SK-N-SH treated with all-trans-retinoic acid at 6 μM for 48 hours (cell line): Measurements from ENCODE around the gene ABITRAM.
A peak's percentile ranks its signal among the peaks of the same experiment; 100 is the strongest.

Source experiments
- ATAC-seq: fragments of 200-7000 bp; cut with Tn5 transposase; 3 replicates; pipeline ENCODE4 v1.9.1; 2020; ENCODE audit warnings: mild to moderate bottlenecking, moderate library complexity
- ARNTL ChIP-seq: fragments of 450-650 bp; formaldehyde crosslinking; IDR thresholded peaks from 2 replicates; pipeline ENCODE4 v1.5.0; 2020; ENCODE audit warnings: low read depth, mild to moderate bottlenecking, moderate library complexity, borderline replicate concordance
- ESRRG ChIP-seq: fragments of 250-450 bp; sonication (Bioruptor Pico); IDR thresholded peaks from 2 replicates; pipeline ENCODE4 v1.6.1; 2021; ENCODE audit warnings: mild to moderate bottlenecking
- GLIS3 ChIP-seq: fragments of 250-450 bp; sonication (Bioruptor Pico); IDR thresholded peaks from 2 replicates; pipeline ENCODE4 v1.5.0; 2020; ENCODE audit warnings: mild to moderate bottlenecking, moderate library complexity
- OSR1 ChIP-seq: fragments of 250-450 bp; sonication (Bioruptor Pico); IDR thresholded peaks from 2 replicates; pipeline ENCODE4 v1.8.0; 2022; ENCODE audit warnings: moderate library complexity, mild to moderate bottlenecking, inconsistent platforms
- SNAI2 ChIP-seq: fragments of 250-450 bp; sonication (Bioruptor Pico); IDR thresholded peaks from 2 replicates; pipeline ENCODE4 v1.5.0; 2020; ENCODE audit warnings: mild to moderate bottlenecking, moderate library complexity
- TCF4 ChIP-seq: fragments of 250-450 bp; sonication (Bioruptor Pico); IDR thresholded peaks from 2 replicates; pipeline ENCODE4 v1.8.0; 2021; ENCODE audit warnings: mild to moderate bottlenecking, moderate library complexity, borderline replicate concordance
- TOX ChIP-seq: fragments of 250-450 bp; sonication (Bioruptor Pico); IDR thresholded peaks from 2 replicates; pipeline ENCODE4 v1.8.0; 2021; ENCODE audit warnings: mild to moderate bottlenecking, moderate library complexity, borderline replicate concordance
- ZC3H10 ChIP-seq: fragments of 250-450 bp; sonication (Bioruptor Pico); IDR thresholded peaks from 2 replicates; pipeline ENCODE4 v1.5.1; 2021; ENCODE audit warnings: mild to moderate bottlenecking, moderate library complexity
- ZFP3 ChIP-seq: fragments of 250-450 bp; sonication (Bioruptor Pico); IDR thresholded peaks from 2 replicates; pipeline ENCODE4 v1.5.0; 2020; ENCODE audit warnings: mild to moderate bottlenecking, moderate library complexity
- ZFP30 ChIP-seq: fragments of 450-650 bp; formaldehyde crosslinking; IDR thresholded peaks from 2 replicates; pipeline ENCODE4 v1.5.0; 2022; ENCODE audit warnings: mild to moderate bottlenecking, moderate library complexity
- ZNF565 ChIP-seq: fragments of 450-650 bp; formaldehyde crosslinking; conservative IDR thresholded peaks from 2 replicates; pipeline ENCODE4 v1.5.0; 2020; ENCODE audit warnings: low read depth, mild to moderate bottlenecking, moderate library complexity
- ZNF70 ChIP-seq: fragments of 450-650 bp; formaldehyde crosslinking; IDR thresholded peaks from 2 replicates; pipeline ENCODE4 v1.5.0; 2020; ENCODE audit warnings: mild to moderate bottlenecking, moderate library complexity
- ZNF8 ChIP-seq: fragments of 450-650 bp; formaldehyde crosslinking; IDR thresholded peaks from 2 replicates; pipeline ENCODE4 v1.5.0; 2020; ENCODE audit warnings: mild to moderate bottlenecking, moderate library complexity
- TF ChIP-seq, protein P1 (sequence below): fragments of 250-450 bp; sonication (Bioruptor Pico); IDR thresholded peaks from 2 replicates; pipeline ENCODE4 v1.5.1; 2020; ENCODE audit warnings: low read depth, mild to moderate bottlenecking, moderate library complexity
- TF ChIP-seq, protein P2 (sequence below): fragments of 250-450 bp; sonication (Bioruptor Pico); IDR thresholded peaks from 2 replicates; pipeline ENCODE4 v1.5.1; 2021; ENCODE audit warnings: mild to moderate bottlenecking, moderate library complexity
- TF ChIP-seq, protein P3 (sequence below): fragments of 250-450 bp; sonication (Bioruptor Pico); IDR thresholded peaks from 2 replicates; pipeline ENCODE4 v1.8.0; 2021; ENCODE audit warnings: low read depth, mild to moderate bottlenecking, moderate library complexity, borderline replicate concordance
- TF ChIP-seq, protein P4 (sequence below): fragments of 250-450 bp; sonication (Bioruptor Pico); IDR thresholded peaks from 2 replicates; pipeline ENCODE4 v1.8.0; 2020; ENCODE audit warnings: mild to moderate bottlenecking, moderate library complexity, borderline replicate concordance
- TF ChIP-seq, protein P5 (sequence below): fragments of 250-450 bp; sonication (Bioruptor Pico); IDR thresholded peaks from 2 replicates; pipeline ENCODE4 v1.5.0; 2020; ENCODE audit warnings: mild to moderate bottlenecking, moderate library complexity

Gene ABITRAM

DNA sequence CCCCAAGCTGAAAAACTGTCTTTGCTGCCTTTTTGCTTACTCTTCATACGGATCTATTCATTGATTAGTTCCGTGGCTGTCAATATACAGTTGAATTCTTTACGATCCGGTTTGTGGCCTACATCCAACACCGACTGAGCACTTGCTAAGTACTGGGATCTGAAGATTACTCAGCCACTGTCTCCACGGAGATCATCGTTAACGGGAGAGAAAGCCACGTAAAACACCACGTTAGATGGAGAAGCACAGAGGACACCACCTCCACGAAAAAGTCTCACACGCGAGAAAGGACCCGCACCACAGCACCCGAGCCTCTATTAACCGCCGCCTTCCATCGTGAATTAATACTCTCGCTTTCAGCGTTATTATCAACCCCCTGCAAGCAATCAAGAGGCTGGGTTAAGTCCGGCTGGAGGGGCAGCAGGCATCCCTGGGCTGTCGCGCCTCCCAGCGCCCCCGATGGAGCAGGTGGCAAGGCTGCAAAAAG is 926 bp upstream of the ABITRAM start:
- TF ChIP-seq, protein P1, sequence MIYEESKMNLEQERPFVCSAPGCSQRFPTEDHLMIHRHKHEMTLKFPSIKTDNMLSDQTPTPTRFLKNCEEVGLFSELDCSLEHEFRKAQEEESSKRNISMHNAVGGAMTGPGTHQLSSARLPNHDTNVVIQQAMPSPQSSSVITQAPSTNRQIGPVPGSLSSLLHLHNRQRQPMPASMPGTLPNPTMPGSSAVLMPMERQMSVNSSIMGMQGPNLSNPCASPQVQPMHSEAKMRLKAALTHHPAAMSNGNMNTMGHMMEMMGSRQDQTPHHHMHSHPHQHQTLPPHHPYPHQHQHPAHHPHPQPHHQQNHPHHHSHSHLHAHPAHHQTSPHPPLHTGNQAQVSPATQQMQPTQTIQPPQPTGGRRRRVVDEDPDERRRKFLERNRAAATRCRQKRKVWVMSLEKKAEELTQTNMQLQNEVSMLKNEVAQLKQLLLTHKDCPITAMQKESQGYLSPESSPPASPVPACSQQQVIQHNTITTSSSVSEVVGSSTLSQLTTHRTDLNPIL (CRISPR knock-in tag), result no peak
- no peak for TF ChIP-seq TOX (CRISPR knock-in tag)
- TF ChIP-seq, protein P2, sequence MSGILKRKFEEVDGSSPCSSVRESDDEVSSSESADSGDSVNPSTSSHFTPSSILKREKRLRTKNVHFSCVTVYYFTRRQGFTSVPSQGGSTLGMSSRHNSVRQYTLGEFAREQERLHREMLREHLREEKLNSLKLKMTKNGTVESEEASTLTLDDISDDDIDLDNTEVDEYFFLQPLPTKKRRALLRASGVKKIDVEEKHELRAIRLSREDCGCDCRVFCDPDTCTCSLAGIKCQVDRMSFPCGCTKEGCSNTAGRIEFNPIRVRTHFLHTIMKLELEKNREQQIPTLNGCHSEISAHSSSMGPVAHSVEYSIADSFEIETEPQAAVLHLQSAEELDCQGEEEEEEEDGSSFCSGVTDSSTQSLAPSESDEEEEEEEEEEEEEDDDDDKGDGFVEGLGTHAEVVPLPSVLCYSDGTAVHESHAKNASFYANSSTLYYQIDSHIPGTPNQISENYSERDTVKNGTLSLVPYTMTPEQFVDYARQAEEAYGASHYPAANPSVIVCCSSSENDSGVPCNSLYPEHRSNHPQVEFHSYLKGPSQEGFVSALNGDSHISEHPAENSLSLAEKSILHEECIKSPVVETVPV, result no peak
- TF ChIP-seq, protein P3, sequence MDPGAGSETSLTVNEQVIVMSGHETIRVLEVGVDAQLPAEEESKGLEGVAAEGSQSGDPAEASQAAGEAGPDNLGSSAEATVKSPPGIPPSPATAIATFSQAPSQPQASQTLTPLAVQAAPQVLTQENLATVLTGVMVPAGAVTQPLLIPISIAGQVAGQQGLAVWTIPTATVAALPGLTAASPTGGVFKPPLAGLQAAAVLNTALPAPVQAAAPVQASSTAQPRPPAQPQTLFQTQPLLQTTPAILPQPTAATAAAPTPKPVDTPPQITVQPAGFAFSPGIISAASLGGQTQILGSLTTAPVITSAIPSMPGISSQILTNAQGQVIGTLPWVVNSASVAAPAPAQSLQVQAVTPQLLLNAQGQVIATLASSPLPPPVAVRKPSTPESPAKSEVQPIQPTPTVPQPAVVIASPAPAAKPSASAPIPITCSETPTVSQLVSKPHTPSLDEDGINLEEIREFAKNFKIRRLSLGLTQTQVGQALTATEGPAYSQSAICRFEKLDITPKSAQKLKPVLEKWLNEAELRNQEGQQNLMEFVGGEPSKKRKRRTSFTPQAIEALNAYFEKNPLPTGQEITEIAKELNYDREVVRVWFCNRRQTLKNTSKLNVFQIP (CRISPR knock-in tag), result no peak
- TF ChIP-seq TCF4 (CRISPR knock-in tag), result no peak
- no peak for TF ChIP-seq ZC3H10 (CRISPR knock-in tag)
- TF ChIP-seq, protein P4, sequence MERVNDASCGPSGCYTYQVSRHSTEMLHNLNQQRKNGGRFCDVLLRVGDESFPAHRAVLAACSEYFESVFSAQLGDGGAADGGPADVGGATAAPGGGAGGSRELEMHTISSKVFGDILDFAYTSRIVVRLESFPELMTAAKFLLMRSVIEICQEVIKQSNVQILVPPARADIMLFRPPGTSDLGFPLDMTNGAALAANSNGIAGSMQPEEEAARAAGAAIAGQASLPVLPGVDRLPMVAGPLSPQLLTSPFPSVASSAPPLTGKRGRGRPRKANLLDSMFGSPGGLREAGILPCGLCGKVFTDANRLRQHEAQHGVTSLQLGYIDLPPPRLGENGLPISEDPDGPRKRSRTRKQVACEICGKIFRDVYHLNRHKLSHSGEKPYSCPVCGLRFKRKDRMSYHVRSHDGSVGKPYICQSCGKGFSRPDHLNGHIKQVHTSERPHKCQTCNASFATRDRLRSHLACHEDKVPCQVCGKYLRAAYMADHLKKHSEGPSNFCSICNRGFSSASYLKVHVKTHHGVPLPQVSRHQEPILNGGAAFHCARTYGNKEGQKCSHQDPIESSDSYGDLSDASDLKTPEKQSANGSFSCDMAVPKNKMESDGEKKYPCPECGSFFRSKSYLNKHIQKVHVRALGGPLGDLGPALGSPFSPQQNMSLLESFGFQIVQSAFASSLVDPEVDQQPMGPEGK (CRISPR knock-in tag), result no peak
- TF ChIP-seq, protein P5, sequence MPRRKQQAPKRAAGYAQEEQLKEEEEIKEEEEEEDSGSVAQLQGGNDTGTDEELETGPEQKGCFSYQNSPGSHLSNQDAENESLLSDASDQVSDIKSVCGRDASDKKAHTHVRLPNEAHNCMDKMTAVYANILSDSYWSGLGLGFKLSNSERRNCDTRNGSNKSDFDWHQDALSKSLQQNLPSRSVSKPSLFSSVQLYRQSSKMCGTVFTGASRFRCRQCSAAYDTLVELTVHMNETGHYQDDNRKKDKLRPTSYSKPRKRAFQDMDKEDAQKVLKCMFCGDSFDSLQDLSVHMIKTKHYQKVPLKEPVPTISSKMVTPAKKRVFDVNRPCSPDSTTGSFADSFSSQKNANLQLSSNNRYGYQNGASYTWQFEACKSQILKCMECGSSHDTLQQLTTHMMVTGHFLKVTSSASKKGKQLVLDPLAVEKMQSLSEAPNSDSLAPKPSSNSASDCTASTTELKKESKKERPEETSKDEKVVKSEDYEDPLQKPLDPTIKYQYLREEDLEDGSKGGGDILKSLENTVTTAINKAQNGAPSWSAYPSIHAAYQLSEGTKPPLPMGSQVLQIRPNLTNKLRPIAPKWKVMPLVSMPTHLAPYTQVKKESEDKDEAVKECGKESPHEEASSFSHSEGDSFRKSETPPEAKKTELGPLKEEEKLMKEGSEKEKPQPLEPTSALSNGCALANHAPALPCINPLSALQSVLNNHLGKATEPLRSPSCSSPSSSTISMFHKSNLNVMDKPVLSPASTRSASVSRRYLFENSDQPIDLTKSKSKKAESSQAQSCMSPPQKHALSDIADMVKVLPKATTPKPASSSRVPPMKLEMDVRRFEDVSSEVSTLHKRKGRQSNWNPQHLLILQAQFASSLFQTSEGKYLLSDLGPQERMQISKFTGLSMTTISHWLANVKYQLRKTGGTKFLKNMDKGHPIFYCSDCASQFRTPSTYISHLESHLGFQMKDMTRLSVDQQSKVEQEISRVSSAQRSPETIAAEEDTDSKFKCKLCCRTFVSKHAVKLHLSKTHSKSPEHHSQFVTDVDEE, result no peak
- TF ChIP-seq OSR1, result no peak
- TF ChIP-seq ESRRG (CRISPR knock-in tag), result no peak
- no peak for TF ChIP-seq ZNF70 (CRISPR knock-in tag)
- no peak for TF ChIP-seq ZNF565 (CRISPR knock-in tag)
- no peak for TF ChIP-seq ZFP30 (CRISPR knock-in tag)
- no peak for TF ChIP-seq SNAI2 (CRISPR knock-in tag)
- no peak for TF ChIP-seq GLIS3
- no peak for TF ChIP-seq ZNF8 (CRISPR knock-in tag)
- TF ChIP-seq ZFP3 (CRISPR knock-in tag), result no peak
- peak; percentile 2; the same call in 2 of the 3 replicates for ATAC-seq

DNA sequence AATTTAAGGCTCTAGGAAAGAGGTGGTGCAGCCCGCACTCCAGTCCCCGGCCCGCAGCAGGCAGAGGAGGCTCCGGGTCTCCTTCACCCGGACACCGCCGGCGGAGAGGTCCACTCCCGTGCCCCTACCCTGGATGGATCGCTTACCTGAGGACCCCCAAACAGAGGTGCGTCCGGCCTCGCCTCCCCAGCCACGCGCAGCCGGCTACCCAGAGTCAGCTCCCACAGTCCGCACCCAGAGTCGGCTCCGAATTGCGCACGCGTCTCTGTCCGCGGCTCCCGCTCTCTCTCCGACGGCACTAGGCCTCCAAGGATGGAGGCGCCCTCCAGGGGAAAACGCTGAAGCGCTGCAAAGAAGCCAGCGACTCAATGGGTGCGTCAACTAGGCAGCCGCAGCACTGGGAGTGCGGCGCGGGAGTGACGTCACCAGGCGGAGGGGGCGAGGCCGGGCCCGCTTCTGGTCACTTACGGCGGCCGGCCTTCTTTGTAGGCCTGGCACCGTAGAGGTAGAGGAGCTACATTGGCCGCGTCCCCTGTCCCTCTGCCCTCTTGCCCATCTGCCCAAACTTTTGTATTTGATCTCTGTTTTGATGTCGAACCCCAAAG is 380 bp upstream of the ABITRAM start, which contains the start of gene ELP1:
TSS of gene ELP1 (minus strand) at position 407 of the 605 bp plus-strand sequence. CDS start 2,978 bp downstream, outside the sequence.
- TF ChIP-seq, protein P4 (CRISPR knock-in tag), result peak; percentile 77; the same call in 1 of the 2 replicates
- TF ChIP-seq ZNF565 (CRISPR knock-in tag) (0 out of 2 replicates have a peak, but pooled peaks have one; percentile 36), ARNTL (CRISPR knock-in tag) (no peak)
- peak; percentile 92 for ATAC-seq
